ENCODE data around the gene ST7. TPM values are rescaled to one million over a fixed set of nuclear protein-coding genes. Genes with fewer than 3 reads are reported as not detected.

ST7 gene
- total and polyA plus RNA-seq, 2 donors (not counting 3 experiments of a cell fraction or from before 2014, with no cell fraction given), result 18.6 to 24.9 TPM

DNA sequence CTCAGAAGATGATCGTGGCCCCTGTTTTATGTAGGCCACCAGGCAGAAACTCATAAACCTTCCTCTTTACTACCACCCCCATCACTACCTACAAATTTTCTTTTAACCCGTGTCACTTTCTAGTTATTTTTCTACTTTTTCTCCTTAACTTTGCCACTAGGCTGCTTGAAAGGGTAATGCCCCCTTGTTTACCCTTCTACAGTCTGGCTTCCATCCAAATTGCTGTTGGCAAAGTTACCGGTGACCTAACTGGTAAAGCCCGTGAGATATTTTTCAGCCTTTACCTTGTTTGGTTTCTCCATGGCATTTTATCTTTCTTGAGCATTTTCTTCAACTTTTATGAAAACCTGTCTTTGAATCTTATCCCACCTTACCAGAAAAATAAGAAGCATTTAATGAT is 216.6 kb downstream of the ST7 start:
- FAIRE-seq, result peak; percentile 50
- peak; percentile 85 for DNase-seq (ENCODE audit: low read depth, low spot score)
- Histone ChIP-seq H3K36me3 (ENCODE audit: control insufficient read depth in 2 of 2, extremely low read depth in 1 of 2, insufficient read depth in 2 of 2, low read length in 2 of 2) (peaks cover 0 to 6% of the 10 kb centered on the region in 2 experiments), H3K4me1 (ENCODE audit: control insufficient read depth, extremely low read depth, insufficient read depth, low read length) (peaks cover 12% of the 10 kb centered on the region), H3K27me3 (ENCODE audit: control insufficient read depth in 2 of 2, insufficient read depth in 2 of 2, low read length in 2 of 2) (no peaks in the 10 kb centered on the region), H3K79me2 (ENCODE audit: control insufficient read depth, insufficient read depth, low read length) (no peaks in the 10 kb centered on the region), H3K9me1 (replicated peaks; ENCODE audit: control insufficient read depth, extremely low read depth, insufficient read depth, low read length) (no peaks in the 10 kb centered on the region), H3K4me3 (replicated peaks in 1 of 3; ENCODE audit: insufficient read depth in 1 of 3, low read depth in 1 of 3, low read length in 3 of 3) (no peak overlapping the region), H3K9me3 (replicated peaks; ENCODE audit: control insufficient read depth, insufficient read depth, low read length) (no peaks in the 10 kb centered on the region), H2AFZ (ENCODE audit: low read depth, low read length) (peak overlapping the region; percentile 28), H3K4me2 (ENCODE audit: insufficient read depth, low read length) (peak overlapping the region; percentile 48), H3K27ac (ENCODE audit: insufficient read depth, low read depth, low read length) (peak overlapping the region; percentile 36), H4K20me1 (replicated peaks; ENCODE audit: control insufficient read depth, extremely low read depth, insufficient read depth, low read length) (no peaks in the 10 kb centered on the region), H3K9ac (replicated peaks; ENCODE audit: extremely low read depth, insufficient read depth, low read length) (no peak overlapping the region)
- TF ChIP-seq GATA2 (IDR thresholded peaks at IDR 0.05; ENCODE audit: insufficient read depth, insufficient read length, low read depth, low read length) (no peak), POLR2A (IDR thresholded peaks at IDR 0.05; ENCODE audit: low read depth, low read length) (no peak), POLR2AphosphoS5 (IDR thresholded peaks at IDR 0.05; ENCODE audit: insufficient read depth, low read depth, low read length) (no peak), MYC (IDR thresholded peaks at IDR 0.05; ENCODE audit: low read depth, low read length) (no peak)
- TF ChIP-seq, protein P1, sequence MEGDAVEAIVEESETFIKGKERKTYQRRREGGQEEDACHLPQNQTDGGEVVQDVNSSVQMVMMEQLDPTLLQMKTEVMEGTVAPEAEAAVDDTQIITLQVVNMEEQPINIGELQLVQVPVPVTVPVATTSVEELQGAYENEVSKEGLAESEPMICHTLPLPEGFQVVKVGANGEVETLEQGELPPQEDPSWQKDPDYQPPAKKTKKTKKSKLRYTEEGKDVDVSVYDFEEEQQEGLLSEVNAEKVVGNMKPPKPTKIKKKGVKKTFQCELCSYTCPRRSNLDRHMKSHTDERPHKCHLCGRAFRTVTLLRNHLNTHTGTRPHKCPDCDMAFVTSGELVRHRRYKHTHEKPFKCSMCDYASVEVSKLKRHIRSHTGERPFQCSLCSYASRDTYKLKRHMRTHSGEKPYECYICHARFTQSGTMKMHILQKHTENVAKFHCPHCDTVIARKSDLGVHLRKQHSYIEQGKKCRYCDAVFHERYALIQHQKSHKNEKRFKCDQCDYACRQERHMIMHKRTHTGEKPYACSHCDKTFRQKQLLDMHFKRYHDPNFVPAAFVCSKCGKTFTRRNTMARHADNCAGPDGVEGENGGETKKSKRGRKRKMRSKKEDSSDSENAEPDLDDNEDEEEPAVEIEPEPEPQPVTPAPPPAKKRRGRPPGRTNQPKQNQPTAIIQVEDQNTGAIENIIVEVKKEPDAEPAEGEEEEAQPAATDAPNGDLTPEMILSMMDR (IDR thresholded peaks at IDR 0.05; ENCODE audit: extremely low read depth in 1 of 2, insufficient read depth in 1 of 2, low read depth in 1 of 2, low read length in 2 of 2), result no peak
- CTCF ChIA-PET, result interaction anchor here (1.0 kb wide), 1 partner anchor 42 kb away, joined by 4 read pairs; no protein-coding TSS in a partner anchor
- dilution Hi-C loops (cut with MboI; ENCODE audit: extremely low pct_ligation_motif_present, low sequenced_read_pairs), result no loop called here
- intact Hi-C loops (cut with micrococcal nuclease), result no loop called here
- BruUV-seq (replicated peaks), result no TSS peak
- POLR2A ChIA-PET, result no interaction called here

DNA sequence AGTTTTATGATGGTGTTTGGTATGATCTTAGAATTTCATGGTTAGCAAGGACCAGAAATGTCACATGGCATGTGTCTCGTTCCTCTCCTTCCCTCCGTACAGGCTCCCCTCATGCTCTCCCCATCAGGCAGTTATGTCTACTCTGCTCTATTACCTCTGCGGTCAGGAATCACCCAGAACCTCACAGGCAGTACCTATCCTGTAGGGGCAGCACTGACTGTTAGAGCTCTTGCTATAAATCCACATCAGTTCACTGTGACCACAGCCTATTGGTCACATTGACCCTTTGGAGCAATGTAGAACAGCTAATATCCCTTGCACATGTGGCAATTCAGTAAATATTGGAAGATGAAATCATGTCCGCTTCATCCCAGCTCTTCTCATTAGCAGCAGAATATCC is 217.8 kb downstream of the ST7 start:
- Histone ChIP-seq H3K27ac (ENCODE audit: insufficient read depth, low read depth, low read length) (no peak overlapping the region), H4K20me1 (replicated peaks; ENCODE audit: control insufficient read depth, extremely low read depth, insufficient read depth, low read length) (no peaks in the 10 kb centered on the region), H3K4me3 (replicated peaks in 1 of 3; ENCODE audit: insufficient read depth in 1 of 3, low read depth in 1 of 3, low read length in 3 of 3) (no peak overlapping the region), H2AFZ (ENCODE audit: low read depth, low read length) (no peak overlapping the region), H3K9me1 (replicated peaks; ENCODE audit: control insufficient read depth, extremely low read depth, insufficient read depth, low read length) (no peaks in the 10 kb centered on the region), H3K79me2 (ENCODE audit: control insufficient read depth, insufficient read depth, low read length) (no peaks in the 10 kb centered on the region), H3K4me1 (ENCODE audit: control insufficient read depth, extremely low read depth, insufficient read depth, low read length) (peaks cover 12% of the 10 kb centered on the region), H3K9me3 (replicated peaks; ENCODE audit: control insufficient read depth, insufficient read depth, low read length) (no peaks in the 10 kb centered on the region), H3K36me3 (ENCODE audit: control insufficient read depth in 2 of 2, extremely low read depth in 1 of 2, insufficient read depth in 2 of 2, low read length in 2 of 2) (peaks cover 0 to 6% of the 10 kb centered on the region in 2 experiments), H3K9ac (replicated peaks; ENCODE audit: extremely low read depth, insufficient read depth, low read length) (no peak overlapping the region), H3K4me2 (ENCODE audit: insufficient read depth, low read length) (no peak overlapping the region), H3K27me3 (ENCODE audit: control insufficient read depth in 2 of 2, insufficient read depth in 2 of 2, low read length in 2 of 2) (no peaks in the 10 kb centered on the region)
- dilution Hi-C loops (cut with MboI; ENCODE audit: extremely low pct_ligation_motif_present, low sequenced_read_pairs) (no loop called here), intact Hi-C loops (cut with micrococcal nuclease) (no loop called here)
- TF ChIP-seq EZH2 (IDR thresholded peaks at IDR 0.05; ENCODE audit: borderline replicate concordance, low read depth, low read length, severe bottlenecking) (no peak), GATA2 (IDR thresholded peaks at IDR 0.05; ENCODE audit: insufficient read depth, insufficient read length, low read depth, low read length) (no peak), JUN (IDR thresholded peaks at IDR 0.05; ENCODE audit: borderline replicate concordance, insufficient read depth, insufficient read length, low read depth) (no peak), FOS (IDR thresholded peaks at IDR 0.05; ENCODE audit: borderline replicate concordance, insufficient read depth, low read length) (no peak), POLR2AphosphoS5 (IDR thresholded peaks at IDR 0.05; ENCODE audit: insufficient read depth, low read depth, low read length) (no peak), POLR2A (IDR thresholded peaks at IDR 0.05; ENCODE audit: low read depth, low read length) (no peak), MYC (IDR thresholded peaks at IDR 0.05; ENCODE audit: low read depth, low read length) (no peak)
- TF ChIP-seq, protein P2, sequence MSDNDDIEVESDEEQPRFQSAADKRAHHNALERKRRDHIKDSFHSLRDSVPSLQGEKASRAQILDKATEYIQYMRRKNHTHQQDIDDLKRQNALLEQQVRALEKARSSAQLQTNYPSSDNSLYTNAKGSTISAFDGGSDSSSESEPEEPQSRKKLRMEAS (IDR thresholded peaks at IDR 0.05; ENCODE audit: insufficient read depth, insufficient read length), result no peak
- TF ChIP-seq, protein P1 (IDR thresholded peaks at IDR 0.05; ENCODE audit: extremely low read depth in 1 of 2, insufficient read depth in 1 of 2, low read depth in 1 of 2, low read length in 2 of 2), result no peak
- BruUV-seq (replicated peaks), result no TSS peak
- ChIA-PET POLR2A (no interaction called here), CTCF (interaction anchor here (1.0 kb wide), 1 partner anchor 13 kb away, joined by 3 read pairs; no protein-coding TSS in a partner anchor)
- DNase-seq (ENCODE audit: low read depth, low spot score), result no peak
- FAIRE-seq, result no peak

Data from endothelial cell of umbilical vein (primary cell).